Middle frontal gyrus (tissue), 1 donor: ENCODE data around the gene BCAS4.

Experiments used
- DNase-seq: peaks from one replicate; pipeline ENCODE4 v3.0.0-alpha.2; 2015; ENCODE audit warnings: low spot score; ENCODE audit errors: extremely low spot score

The BCAS4 gene

GRCh38 chr20:50904067-50904570 lies 109.3 kb downstream of the BCAS4 start:
- DNase-seq = no peak

DNA sequence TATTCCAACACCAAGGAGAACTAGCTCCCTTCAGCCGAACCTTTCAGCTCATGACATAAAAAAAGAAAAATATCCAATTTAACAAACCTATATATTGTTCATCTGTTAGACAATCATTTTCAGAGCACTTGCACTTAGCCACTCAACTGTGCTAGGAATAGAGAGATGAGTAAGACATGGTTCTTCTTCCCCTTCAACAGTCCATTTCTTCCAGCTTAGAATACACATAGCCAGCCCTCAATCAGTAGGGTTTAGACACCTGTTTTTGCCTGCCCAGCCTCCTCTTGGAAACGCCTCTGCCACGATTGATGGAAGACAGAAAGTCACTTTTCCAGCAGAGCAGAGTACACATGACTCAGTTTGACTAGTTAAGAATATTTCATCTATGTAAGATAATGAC lies 114.6 kb downstream of the BCAS4 start:
- DNase-seq = no peak

GRCh38 chr20:50911030-50911429 lies 116.2 kb downstream of the BCAS4 start:
- DNase-seq = no peak

DNA sequence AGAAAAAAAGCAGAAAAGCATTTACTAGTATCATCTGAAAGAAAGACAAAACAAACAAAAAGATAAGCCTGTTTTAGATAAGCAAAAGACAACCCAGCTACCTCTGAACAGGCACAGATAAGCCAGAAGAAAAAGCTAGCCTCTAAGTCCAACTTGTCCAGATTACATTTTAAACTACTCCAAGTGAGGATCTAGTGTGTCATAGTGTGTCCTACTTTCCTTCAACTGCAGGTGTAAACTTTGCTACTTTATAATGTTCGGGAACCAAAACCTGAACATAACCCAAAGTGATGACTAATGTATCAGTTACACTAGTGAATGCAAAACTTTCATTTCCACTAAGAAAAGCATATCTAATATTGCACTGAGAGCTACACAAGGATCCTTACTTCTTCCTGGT lies 116.9 kb downstream of the BCAS4 start:
- no peak for DNase-seq

DNA sequence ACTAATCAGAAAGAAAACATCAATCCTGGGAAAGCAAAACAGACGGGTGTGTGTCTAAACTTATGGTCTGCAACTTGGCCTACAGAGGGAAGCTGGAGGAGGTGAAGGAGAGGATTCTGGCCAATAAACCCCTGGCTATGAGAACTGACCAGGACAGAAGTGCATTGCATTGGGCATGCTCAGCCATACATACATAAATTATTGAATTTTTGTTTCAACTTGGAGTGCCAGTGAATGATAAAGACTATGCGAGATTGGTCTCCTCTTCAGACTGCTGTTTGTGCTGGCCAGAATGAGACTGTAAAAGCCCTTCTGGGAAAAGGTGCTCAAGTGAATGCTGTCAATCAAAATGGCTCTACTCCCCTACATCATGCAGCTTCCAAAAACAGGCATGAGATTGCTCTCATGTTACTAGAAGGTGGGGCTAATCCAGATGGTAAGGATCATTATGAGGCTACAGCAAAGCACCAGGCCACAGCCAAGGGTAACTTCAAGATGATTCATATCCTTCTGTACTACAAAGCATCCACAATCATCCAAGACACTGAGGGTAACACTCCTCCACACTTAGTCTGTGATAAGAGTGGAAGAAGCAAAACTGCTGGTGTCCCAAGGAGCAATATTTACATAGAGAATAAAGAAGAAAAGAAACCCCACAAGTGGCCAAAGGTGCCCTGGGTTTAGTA lies 119.0 kb downstream of the BCAS4 start:
- no peak for DNase-seq

GRCh38 chr20:50915424-50915823 lies 120.6 kb downstream of the BCAS4 start:
- DNase-seq = no peak

GRCh38 chr20:50916257-50916656 lies 121.4 kb downstream of the BCAS4 start:
- DNase-seq = no peak

GRCh38 chr20:50916934-50917333 lies 122.1 kb downstream of the BCAS4 start:
- no peak for DNase-seq

GRCh38 chr20:50918403-50918802 lies 123.5 kb downstream of the BCAS4 start:
- no peak for DNase-seq

DNA sequence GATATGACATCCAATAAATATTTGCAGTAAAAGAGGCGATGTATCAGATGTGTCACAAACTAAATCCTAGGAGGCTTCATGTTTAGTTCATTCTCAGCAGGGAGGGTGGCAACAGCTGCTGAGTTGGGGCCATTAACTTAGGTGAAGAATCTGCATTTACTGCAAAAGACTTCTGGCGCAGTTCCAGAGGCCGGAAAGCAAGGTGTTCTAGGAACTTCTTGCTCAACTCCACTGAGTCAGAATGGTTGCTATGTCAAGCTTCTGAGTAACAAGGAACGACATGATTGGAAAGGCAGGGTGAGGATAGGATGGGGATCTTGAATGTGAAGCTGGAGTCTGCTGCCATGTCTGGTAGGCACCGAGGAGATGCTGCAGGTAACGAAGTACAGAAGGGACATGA lies 124.7 kb downstream of the BCAS4 start:
- no peak for DNase-seq

DNA sequence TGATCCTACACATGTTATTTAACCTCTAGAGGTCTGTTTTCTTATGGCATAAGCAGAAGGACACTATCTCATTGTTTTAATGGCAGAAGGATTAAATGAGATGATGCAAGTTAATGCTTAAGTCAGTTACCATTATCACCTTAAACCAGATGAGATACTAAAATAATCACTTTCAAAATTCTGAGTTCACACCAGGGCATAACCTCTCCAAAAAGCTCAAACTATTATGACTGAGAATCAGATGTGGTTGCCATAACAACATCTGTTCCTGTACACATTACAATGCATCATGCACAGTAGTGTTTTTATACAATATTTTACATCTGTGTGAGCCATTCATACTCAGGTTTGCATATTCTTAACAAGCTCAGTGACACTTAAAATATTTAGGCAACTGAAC lies 126.1 kb downstream of the BCAS4 start:
- no peak for DNase-seq

GRCh38 chr20:50921803-50922501 lies 127.1 kb downstream of the BCAS4 start:
- no peak for DNase-seq

- no peak for DNase-seq
These were observed 129.5 kb downstream of the BCAS4 start for GRCh38 chr20:50924261-50924920.

GRCh38 chr20:50926530-50926929 lies 131.7 kb downstream of the BCAS4 start:
- no peak for DNase-seq
